ENCODE results near the gene GLT6D1.

- no peak for TF ChIP-seq POLR2A (IDR thresholded peaks at IDR 0.05)
- TF ChIP-seq CTCF (IDR thresholded peaks at IDR 0.05) = no peak
Measured at GRCh38 chr9:135575995-135576631, 63.2 kb downstream of the GLT6D1 start.
